ENCODE results near the gene KDM6A.

DNA sequence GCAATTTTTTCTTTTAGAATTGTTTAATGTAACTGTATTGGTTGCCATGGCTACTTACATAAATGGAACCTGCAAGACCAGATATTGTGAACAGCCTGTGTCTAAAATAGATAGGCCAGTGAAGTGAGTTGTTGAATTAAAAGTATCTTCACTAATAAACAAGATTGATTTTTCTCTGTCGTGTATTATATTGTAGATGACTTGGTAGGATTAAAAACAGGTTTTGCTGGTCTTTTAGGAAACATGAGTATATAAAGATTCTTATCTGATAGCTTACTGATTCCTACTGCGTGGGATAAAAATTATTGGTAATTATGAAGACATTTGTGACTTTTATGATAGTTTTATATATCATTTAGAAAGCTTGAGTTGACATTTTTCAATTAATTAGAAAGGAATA, 162.1 kb downstream of the KDM6A start:
- no peak for TF ChIP-seq CTCF (IDR thresholded peaks at IDR 0.05; ENCODE audit: low read length)
- no peak for TF ChIP-seq EZH2 (IDR thresholded peaks at IDR 0.05; ENCODE audit: borderline replicate concordance, low read length)
